Measurements from ENCODE around the gene SOX6.

DNA sequence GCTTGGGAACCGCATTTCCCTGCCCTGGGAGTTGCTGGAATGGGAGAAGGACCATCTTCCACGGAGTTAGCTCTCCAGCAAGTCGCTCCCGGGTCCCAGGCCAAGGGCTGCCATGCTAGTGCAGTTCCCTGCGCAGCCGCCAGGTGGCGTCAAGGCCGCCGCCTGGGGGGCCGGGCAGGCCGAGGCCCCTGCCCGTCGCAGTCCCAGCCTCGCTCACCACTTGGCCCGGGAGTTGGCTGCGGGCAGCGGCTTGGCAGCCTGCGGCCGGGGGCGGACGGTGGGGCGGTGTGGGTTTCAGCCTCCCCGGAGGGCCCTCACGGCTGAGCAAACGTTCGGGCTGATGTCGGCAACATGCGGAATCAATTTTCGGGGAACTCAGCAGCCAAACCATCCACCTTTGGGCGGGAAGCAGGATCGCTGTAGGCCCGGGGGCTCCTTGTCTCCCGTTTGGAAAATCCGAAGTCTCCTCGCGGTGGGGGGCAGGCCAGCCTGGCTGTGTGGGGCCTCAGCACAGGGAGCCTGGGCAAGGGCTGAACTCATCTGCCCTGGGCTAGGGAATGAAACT lies 415.1 kb downstream of the SOX6 start:
- TF ChIP-seq, protein P1, sequence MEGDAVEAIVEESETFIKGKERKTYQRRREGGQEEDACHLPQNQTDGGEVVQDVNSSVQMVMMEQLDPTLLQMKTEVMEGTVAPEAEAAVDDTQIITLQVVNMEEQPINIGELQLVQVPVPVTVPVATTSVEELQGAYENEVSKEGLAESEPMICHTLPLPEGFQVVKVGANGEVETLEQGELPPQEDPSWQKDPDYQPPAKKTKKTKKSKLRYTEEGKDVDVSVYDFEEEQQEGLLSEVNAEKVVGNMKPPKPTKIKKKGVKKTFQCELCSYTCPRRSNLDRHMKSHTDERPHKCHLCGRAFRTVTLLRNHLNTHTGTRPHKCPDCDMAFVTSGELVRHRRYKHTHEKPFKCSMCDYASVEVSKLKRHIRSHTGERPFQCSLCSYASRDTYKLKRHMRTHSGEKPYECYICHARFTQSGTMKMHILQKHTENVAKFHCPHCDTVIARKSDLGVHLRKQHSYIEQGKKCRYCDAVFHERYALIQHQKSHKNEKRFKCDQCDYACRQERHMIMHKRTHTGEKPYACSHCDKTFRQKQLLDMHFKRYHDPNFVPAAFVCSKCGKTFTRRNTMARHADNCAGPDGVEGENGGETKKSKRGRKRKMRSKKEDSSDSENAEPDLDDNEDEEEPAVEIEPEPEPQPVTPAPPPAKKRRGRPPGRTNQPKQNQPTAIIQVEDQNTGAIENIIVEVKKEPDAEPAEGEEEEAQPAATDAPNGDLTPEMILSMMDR (IDR thresholded peaks at IDR 0.05), result peak; percentile 93
- TF ChIP-seq EZH2 (IDR thresholded peaks at IDR 0.05) (no peak), EZH2phosphoT487 (IDR thresholded peaks at IDR 0.05) (no peak)
